ENCODE results near the gene PKP3. TPM values are rescaled to one million over a fixed set of nuclear protein-coding genes. Genes with fewer than 3 reads are reported as not detected.
"Not testable (repeated sequence)": the region's sequence is repeated elsewhere in the genome, so short reads cannot be mapped to it uniquely, and the experiment has no call there.

Gene PKP3
- total RNA-seq, 4 donors from 2014 or later = 0.55 to 1.3 TPM; not detected in 2

DNA sequence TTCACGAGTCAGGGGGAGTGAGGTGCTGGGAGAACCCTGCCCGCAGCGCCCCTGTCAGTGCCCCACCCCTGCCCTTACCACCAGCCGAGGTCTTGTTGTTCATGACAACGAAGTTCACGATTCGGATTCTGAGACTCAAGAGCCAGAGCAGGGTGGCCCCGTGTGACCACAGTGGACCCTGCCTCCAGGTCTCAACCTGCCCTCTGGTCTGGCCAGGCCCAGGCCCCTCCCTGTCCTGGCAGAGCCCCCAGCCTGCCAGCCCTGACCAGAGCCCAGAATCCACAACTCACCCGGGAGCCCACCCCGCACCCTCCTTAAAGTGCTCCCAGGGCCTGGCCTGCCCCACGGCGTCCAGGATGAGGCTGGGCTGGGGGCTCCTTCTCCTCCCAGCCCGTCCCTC, 37.9 kb downstream of the PKP3 start:
- DNase-seq = no peak
- intact Hi-C loops (cut with DNase I; ENCODE audit: low total_unique reads) = no loop called here
- ATAC-seq = no peak

DNA sequence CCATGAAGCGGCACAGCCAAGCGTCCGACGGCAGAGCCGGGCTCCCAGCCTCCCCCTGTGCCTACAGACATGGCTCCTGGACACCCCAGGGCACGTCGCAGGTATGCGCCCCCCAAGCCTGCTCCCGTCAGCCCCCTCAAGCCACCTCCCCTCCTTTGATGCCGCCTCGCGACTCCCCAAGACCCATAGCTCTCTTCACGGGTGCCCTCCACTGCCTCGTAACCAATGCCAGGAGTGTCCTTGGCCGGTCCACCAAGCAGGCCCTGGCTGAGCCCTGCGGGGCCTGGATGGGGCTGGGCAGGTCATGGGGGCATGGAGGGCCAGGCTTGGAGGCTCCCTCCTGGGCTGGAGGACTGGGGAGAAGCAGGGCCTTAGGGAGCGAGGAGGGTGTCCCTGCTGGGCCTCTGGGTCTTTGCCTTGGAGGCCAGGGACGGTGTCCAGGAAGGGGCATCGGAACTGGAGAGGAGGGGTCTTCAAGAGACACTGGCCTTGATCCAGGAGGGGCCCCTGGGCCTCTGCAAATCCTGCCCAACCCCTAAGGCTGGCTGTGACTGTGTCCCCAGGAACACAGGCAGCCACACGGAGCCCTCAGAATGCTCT, 38.6 kb downstream of the PKP3 start:
- H3K9me3 ChIP-seq = no peaks in the 10 kb centered on the region
- intact Hi-C loops (cut with DNase I; ENCODE audit: low total_unique reads) (no loop called here), in situ Hi-C loops (cut with MboI; ENCODE audit: low sequenced_read_pairs in 4 of 4) (no loop called here)
- peaks cover 0 to 15% (median 3%) of the 10 kb centered on the region in 3 donors for H3K27me3 ChIP-seq
- no peak for TF ChIP-seq POLR2A (IDR thresholded peaks at IDR 0.05)
- TF ChIP-seq, protein P1, sequence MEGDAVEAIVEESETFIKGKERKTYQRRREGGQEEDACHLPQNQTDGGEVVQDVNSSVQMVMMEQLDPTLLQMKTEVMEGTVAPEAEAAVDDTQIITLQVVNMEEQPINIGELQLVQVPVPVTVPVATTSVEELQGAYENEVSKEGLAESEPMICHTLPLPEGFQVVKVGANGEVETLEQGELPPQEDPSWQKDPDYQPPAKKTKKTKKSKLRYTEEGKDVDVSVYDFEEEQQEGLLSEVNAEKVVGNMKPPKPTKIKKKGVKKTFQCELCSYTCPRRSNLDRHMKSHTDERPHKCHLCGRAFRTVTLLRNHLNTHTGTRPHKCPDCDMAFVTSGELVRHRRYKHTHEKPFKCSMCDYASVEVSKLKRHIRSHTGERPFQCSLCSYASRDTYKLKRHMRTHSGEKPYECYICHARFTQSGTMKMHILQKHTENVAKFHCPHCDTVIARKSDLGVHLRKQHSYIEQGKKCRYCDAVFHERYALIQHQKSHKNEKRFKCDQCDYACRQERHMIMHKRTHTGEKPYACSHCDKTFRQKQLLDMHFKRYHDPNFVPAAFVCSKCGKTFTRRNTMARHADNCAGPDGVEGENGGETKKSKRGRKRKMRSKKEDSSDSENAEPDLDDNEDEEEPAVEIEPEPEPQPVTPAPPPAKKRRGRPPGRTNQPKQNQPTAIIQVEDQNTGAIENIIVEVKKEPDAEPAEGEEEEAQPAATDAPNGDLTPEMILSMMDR (IDR thresholded peaks at IDR 0.05 in 4 of 5, conservative IDR thresholded peaks at IDR 0.05 in 1 of 5) = no peak
- H3K4me1 ChIP-seq = no peaks in the 10 kb centered on the region
- no peak for DNase-seq
- H3K27ac ChIP-seq = no peak overlapping the region
- ATAC-seq = no peak
- no peak overlapping the region for H3K4me3 ChIP-seq
- H3K36me3 ChIP-seq = no peaks in the 10 kb centered on the region

More for the DNA sequence above, 37.9 kb downstream of the PKP3 start:
- Histone ChIP-seq H3K4me1 (no peaks in the 10 kb centered on the region), H3K4me3 (no peak overlapping the region), H3K27ac (no peak overlapping the region), H3K9me3 (no peaks in the 10 kb centered on the region), H3K36me3 (no peaks in the 10 kb centered on the region), H3K27me3 (peaks cover 0 to 15% (median 4%) of the 10 kb centered on the region in 3 donors)
- in situ Hi-C loops (cut with MboI; ENCODE audit: low sequenced_read_pairs in 4 of 4) = no loop called here
- TF ChIP-seq, protein P1 (IDR thresholded peaks at IDR 0.05 in 4 of 5, conservative IDR thresholded peaks at IDR 0.05 in 1 of 5) = no peak
- no peak for TF ChIP-seq POLR2A (IDR thresholded peaks at IDR 0.05)

DNA sequence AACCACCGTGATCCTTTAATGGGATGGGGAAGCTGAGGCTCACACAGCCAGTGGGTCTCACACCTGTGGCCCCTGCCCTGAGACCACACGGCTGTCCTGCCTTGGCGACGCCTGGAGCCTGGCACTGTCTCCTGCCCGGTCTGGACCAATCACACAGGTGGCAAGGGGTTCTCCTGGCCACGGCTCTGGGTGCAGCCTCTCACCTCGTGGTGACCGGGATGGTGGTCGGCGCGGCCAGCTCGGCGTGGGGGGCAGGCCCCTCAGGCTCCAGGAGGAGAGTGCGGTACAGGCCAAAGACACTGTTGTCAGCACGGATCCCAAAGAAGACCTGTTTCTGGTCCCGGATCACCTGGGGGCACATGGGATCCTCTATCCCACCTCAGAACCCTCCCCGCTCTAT, 39.1 kb downstream of the PKP3 start:
- no peaks in the 10 kb centered on the region for H3K36me3 ChIP-seq
- in situ Hi-C loops (cut with MboI; ENCODE audit: low sequenced_read_pairs in 4 of 4) (no loop called here), intact Hi-C loops (cut with DNase I; ENCODE audit: low total_unique reads) (no loop called here)
- no peak for ATAC-seq
- TF ChIP-seq, protein P1 (IDR thresholded peaks at IDR 0.05 in 4 of 5, conservative IDR thresholded peaks at IDR 0.05 in 1 of 5) = no peak
- TF ChIP-seq POLR2A (IDR thresholded peaks at IDR 0.05) = no peak
- no peaks in the 10 kb centered on the region for H3K4me1 ChIP-seq
- H3K27me3 ChIP-seq = peaks cover 0 to 11% (median 3%) of the 10 kb centered on the region in 3 donors
- H3K27ac ChIP-seq = no peak overlapping the region
- H3K9me3 ChIP-seq = no peaks in the 10 kb centered on the region
- H3K4me3 ChIP-seq = no peak overlapping the region
- DNase-seq = no peak

DNA sequence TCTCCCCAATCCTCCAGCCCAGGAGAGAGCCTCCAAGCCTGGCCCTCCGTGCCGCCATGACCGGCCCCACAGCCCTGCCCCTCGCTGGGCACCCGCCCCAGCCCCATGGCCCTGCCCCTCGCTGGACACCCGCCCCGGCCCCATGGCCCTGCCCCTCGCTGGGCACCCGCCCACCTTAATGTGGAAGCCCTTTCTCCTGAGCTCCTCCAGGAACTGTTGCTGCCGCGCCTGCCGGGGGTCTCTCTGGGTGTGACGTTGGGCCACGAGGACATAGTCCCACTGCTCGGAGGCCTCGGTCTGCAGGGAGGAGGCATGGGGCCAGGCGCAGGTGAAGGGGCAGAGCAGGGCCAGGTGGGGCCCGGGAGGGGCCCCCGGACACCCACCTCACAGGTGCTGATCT, 39.6 kb downstream of the PKP3 start:
- ATAC-seq (no peak), DNase-seq (no peak)
- in situ Hi-C loops (cut with MboI; ENCODE audit: low sequenced_read_pairs in 4 of 4) = no loop called here
- TF ChIP-seq POLR2A (IDR thresholded peaks at IDR 0.05) = no peak
- TF ChIP-seq, protein P1 (IDR thresholded peaks at IDR 0.05 in 4 of 5, conservative IDR thresholded peaks at IDR 0.05 in 1 of 5) = no peak
- Histone ChIP-seq H3K27me3 (peaks cover 0 to 6% (median 3%) of the 10 kb centered on the region in 3 donors), H3K27ac (no peak overlapping the region), H3K36me3 (no peaks in the 10 kb centered on the region), H3K4me3 (no peak overlapping the region), H3K4me1 (no peaks in the 10 kb centered on the region), H3K9me3 (no peaks in the 10 kb centered on the region)
- intact Hi-C loops (cut with DNase I; ENCODE audit: low total_unique reads) = no loop called here

DNA sequence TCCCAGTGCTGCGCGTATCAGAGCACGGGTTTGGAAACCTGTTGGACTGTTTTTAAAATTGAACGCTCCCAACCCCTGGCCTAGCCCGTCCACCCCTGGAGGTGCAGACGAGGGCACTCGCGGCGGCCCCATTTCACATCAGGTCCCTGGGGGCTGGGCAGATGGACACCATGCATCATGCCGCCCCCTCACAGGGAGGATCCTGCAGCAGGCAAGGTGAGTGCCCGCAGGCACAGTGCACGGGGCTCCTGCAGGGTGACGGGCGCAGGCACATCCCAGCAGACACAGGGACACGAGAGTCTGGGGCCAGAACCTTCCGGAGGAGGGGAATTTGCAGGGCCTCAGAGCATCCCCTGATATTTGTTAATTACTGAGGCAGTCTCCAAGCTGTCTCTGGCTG, 40.5 kb downstream of the PKP3 start:
- no peak overlapping the region for H3K27ac ChIP-seq
- H3K9me3 ChIP-seq = no peaks in the 10 kb centered on the region
- intact Hi-C loops (cut with DNase I; ENCODE audit: low total_unique reads) = no loop called here
- in situ Hi-C loops (cut with MboI; ENCODE audit: low sequenced_read_pairs in 4 of 4) = no loop called here
- H3K27me3 ChIP-seq = peaks cover 0 to 3% (median 2%) of the 10 kb centered on the region in 3 donors
- DNase-seq (no peak), ATAC-seq (no peak)
- H3K4me1 ChIP-seq = no peaks in the 10 kb centered on the region
- H3K36me3 ChIP-seq = no peaks in the 10 kb centered on the region
- TF ChIP-seq, protein P1 (IDR thresholded peaks at IDR 0.05 in 4 of 5, conservative IDR thresholded peaks at IDR 0.05 in 1 of 5) = no peak
- TF ChIP-seq POLR2A (IDR thresholded peaks at IDR 0.05) = no peak
- no peak overlapping the region for H3K4me3 ChIP-seq

DNA sequence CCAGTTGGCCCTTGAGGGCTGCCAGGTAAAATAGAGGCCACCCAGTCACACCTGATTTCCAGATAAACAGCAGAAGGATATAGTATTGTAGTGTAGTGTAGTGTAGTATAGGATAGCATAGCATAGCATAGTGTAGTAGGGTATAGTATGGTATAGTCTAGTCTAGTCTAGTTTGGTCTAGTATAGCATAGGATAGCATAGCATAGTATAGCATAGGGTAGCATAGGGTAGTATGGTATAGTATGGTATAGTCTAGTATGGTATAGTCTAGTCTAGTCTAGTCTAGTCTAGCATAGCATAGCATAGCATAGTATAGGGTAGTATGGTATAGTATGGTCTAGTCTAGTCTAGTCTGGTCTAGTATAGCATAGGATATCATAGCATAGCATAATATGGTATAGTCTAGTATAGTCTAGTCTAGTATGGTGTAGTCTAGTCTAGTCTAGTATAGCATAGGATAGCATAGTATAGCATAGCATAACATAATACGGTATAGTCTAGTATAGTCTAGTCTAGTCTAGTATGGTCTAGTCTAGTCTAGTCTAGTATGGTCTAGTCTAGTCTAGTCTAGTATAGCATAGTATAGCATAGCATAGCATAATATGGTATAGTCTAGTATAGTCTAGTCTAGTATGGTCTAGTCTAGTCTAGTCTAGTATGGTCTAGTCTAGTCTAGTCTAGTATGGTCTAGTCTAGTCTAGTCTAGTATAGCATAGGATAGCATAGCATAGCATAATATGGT, 41.2 kb downstream of the PKP3 start:
- H3K4me1 ChIP-seq; H3K4me3 ChIP-seq; ATAC-seq; intact Hi-C loops (cut with DNase I; ENCODE audit: low total_unique reads); in situ Hi-C loops (cut with MboI; ENCODE audit: low sequenced_read_pairs in 4 of 4); H3K36me3 ChIP-seq; H3K27me3 ChIP-seq; DNase-seq; H3K27ac ChIP-seq; H3K9me3 ChIP-seq: not testable (repeated sequence)
